HepG2 (cell line): ENCODE data around the gene KLHL8. TPM values are rescaled to one million over a fixed set of nuclear protein-coding genes. Genes with fewer than 3 reads are reported as not detected.
A peak's percentile ranks its signal among the peaks of the same experiment; 100 is the strongest.

Experiments
- ATAC-seq: fragments of 200-7000 bp; cut with Tn5 transposase; 3 replicates; pipeline ENCODE4 v1.9.1; 2020; ENCODE audit warnings: mild to moderate bottlenecking, moderate library complexity
- BruUV-seq: library from RNA; stranded (reverse); fragments of 400-500 nt; replicated peaks from 2 replicates; lab custom pipeline; 2021; lab: Mats Ljungman, UMichigan
- CTCF ChIA-PET: fragments of 300-600 bp; formaldehyde crosslinking; extraction: SDS; loops from one replicate; lab custom pipeline; 2021; ENCODE audit warnings: low total read pairs, inconsistent platforms, low intra/inter-chr PET ratio; lab: Yijun Ruan, JAX
- POLR2A ChIA-PET: fragments of 350-600 bp; sonication (Branson Sonifier 250); formaldehyde crosslinking; loops from one replicate; lab custom pipeline; 2020; ENCODE audit warnings: antibody characterized with exemption, inconsistent platforms; lab: Yijun Ruan, JAX
- DNase-seq: peaks from one replicate; pipeline ENCODE4 v3.0.0-alpha.2; 2015; ENCODE audit warnings: low spot score
- FAIRE-seq: peaks from 3 replicates; lab custom pipeline; 2011; peaks lifted over from hg19 to GRCh38; lab: Jason Lieb, UNC
- H2AFZ ChIP-seq: one replicate; pipeline ENCODE4 v1.6.1; 2011; ENCODE audit warnings: low read length, inconsistent platforms
- H3K27ac ChIP-seq: fragments of 300-600 bp; 3 replicates; pipeline ENCODE4 v1.8.0; 2011; ENCODE audit warnings: mixed run types, mild to moderate bottlenecking, mixed read lengths, low read length, inconsistent platforms; ENCODE audit not compliant: insufficient read depth; ENCODE audit errors: extremely low read length
- H3K27me3 ChIP-seq, 2 experiments: fragments of 200-600 bp in 1 of 2; 2 replicates in 1 of 2; 3 replicates in 1 of 2; pipeline versions ENCODE4 v1.6.0 to v1.8.0; 2011; ENCODE audit warnings: low read length in 2 of 2, mild to moderate bottlenecking in 2 of 2, moderate library complexity in 2 of 2, inconsistent platforms in 1 of 2; ENCODE audit not compliant: insufficient read depth in 2 of 2, control insufficient read depth in 1 of 2
- H3K36me3 ChIP-seq, 2 experiments: fragments of 200-600 bp in 1 of 2; replicated peaks in 1 of 2; 2 replicates in 1 of 2; 3 replicates in 1 of 2; pipeline versions ENCODE4 v1.5.1 to v1.8.0; 2011; ENCODE audit warnings: low read length in 2 of 2, inconsistent platforms in 1 of 2; ENCODE audit not compliant: insufficient read depth in 2 of 2, control insufficient read depth in 1 of 2
- H3K4me1 ChIP-seq: 2 replicates; pipeline ENCODE4 v1.5.1; 2012; ENCODE audit warnings: low read length, inconsistent platforms; ENCODE audit not compliant: insufficient read depth
- H3K4me2 ChIP-seq: 2 replicates; pipeline ENCODE4 v1.6.0; 2011; ENCODE audit warnings: low read depth, low read length, inconsistent platforms
- H3K4me3 ChIP-seq, 3 experiments: fragments of 200-600 bp in 1 of 3; sonication (generic), shearing (Covaris generic) in 1 of 3; replicated peaks in 1 of 3; 2 replicates each; pipeline ENCODE4 v1.5.1; 2011 to 2016; ENCODE audit warnings: low read length in 3 of 3, inconsistent platforms in 2 of 3, low read depth in 2 of 3, mild to moderate bottlenecking in 2 of 3, control low read depth in 1 of 3, mixed read lengths in 1 of 3; ENCODE audit not compliant: insufficient read depth in 1 of 3
- H3K79me2 ChIP-seq: one replicate; pipeline ENCODE4 v1.6.1; 2011; ENCODE audit warnings: low read length, inconsistent platforms; ENCODE audit not compliant: insufficient read depth
- H3K9ac ChIP-seq: 2 replicates; pipeline ENCODE4 v1.6.0; 2011; ENCODE audit warnings: mild to moderate bottlenecking, low read depth, low read length, inconsistent platforms; ENCODE audit not compliant: insufficient read depth
- H3K9me3 ChIP-seq: 2 replicates; pipeline ENCODE4 v1.5.1; 2012; ENCODE audit warnings: mild to moderate bottlenecking, low read length
- H4K20me1 ChIP-seq: 2 replicates; pipeline ENCODE4 v1.6.0; 2011; ENCODE audit warnings: inconsistent platforms, mild to moderate bottlenecking, low read length, moderate library complexity; ENCODE audit not compliant: insufficient read depth
- GMEB2 ChIP-seq: IDR thresholded peaks from 2 replicates; pipeline ENCODE4 v1.6.1; 2016; ENCODE audit warnings: missing biosample characterization, missing genetic modification reagents, low read depth
- PBX2 ChIP-seq: IDR thresholded peaks from 2 replicates; pipeline ENCODE4 v1.6.1; 2016; ENCODE audit warnings: control low read depth
- SKIL ChIP-seq: sonication (generic); formaldehyde crosslinking; IDR thresholded peaks from 2 replicates; pipeline ENCODE4 v1.8.0; 2022; ENCODE audit warnings: missing genetic modification reagents, mild to moderate bottlenecking, moderate library complexity, borderline replicate concordance
- UBTF ChIP-seq: sonication (generic); formaldehyde crosslinking; IDR thresholded peaks from 2 replicates; pipeline ENCODE4 v1.4.0; 2020; ENCODE audit warnings: mild to moderate bottlenecking, missing genetic modification reagents
- ZNF546 ChIP-seq: sonication (generic); formaldehyde crosslinking; conservative IDR thresholded peaks from 2 replicates; pipeline ENCODE4 v1.8.1; 2023; ENCODE audit warnings: mild to moderate bottlenecking, missing genetic modification reagents
- ZNF670 ChIP-seq: sonication (generic); formaldehyde crosslinking; IDR thresholded peaks from 2 replicates; pipeline ENCODE4 v1.8.0; 2022; ENCODE audit warnings: mild to moderate bottlenecking, missing genetic modification reagents, borderline replicate concordance
- WGBS: methylation state at CpG from one replicate; pipeline ENCODE4 v1.1.6; 2017; ENCODE audit warnings: low lambda C conversion rate; 5-methylcytosine and 5-hydroxymethylcytosine counted together
- in situ Hi-C: cut with HindIII; loops from 2 replicates; pipeline ENCODE4 v1.10.0; 2017; ENCODE audit warnings: low pct_unique_long_range_greater_than_20kb; ENCODE audit not compliant: extremely low pct_ligation_motif_present
- intact Hi-C: fragments of 100-400 bp; cut with micrococcal nuclease; formaldehyde crosslinking; loops from one replicate; pipeline ENCODE4 v1.10.0; 2022; ENCODE audit not compliant: unreplicated experiment
- polyA plus RNA-seq, 8 experiments: library from polyadenylated mRNA; depleted of rRNA in 3 of 8; stranded (reverse) in 7 of 8; unstranded in 1 of 8; fragments of >200 nt; fragmentation: Illumina TruSeq in 4 of 8; extraction: Trizol in 4 of 8; gene quantifications; 2 replicates each; pipeline versions ENCODE4 v1.2.1 to v1.2.3, GENCODE V29; 2011 to 2016; ENCODE audit warnings: low read depth in 4 of 8, missing spikeins in 1 of 8, mixed read lengths in 1 of 8; ENCODE audit not compliant: insufficient read depth in 1 of 8
- total RNA-seq, 5 experiments: library from RNA; depleted of rRNA; stranded (reverse); fragments of >200 nt; fragmentation: Illumina TruSeq; extraction: Trizol; gene quantifications; 2 replicates each; pipeline ENCODE4 v1.2.3, GENCODE V29; 2016; ENCODE audit warnings: low read depth in 1 of 5

Gene KLHL8
- total and polyA plus RNA-seq, 2 of the 13 experiments (the other 11 are each of a cell fraction or from before 2014, with no cell fraction given): 2.8 to 11.7 TPM

GRCh38 chr4:87192145-87192919 lies 28.1 kb downstream of the KLHL8 start:
- H3K9me3 ChIP-seq: no peaks in the 10 kb centered on the region
- no peaks in the 10 kb centered on the region for H4K20me1 ChIP-seq
- intact Hi-C loops (no loop called here), in situ Hi-C loops (no loop called here)
- H3K4me1 ChIP-seq: peaks cover 10% of the 10 kb centered on the region; the same call in 1 of the 2 replicates
- no peak overlapping the region for H3K27ac ChIP-seq
- DNase-seq: no peak
- H3K36me3 ChIP-seq: no peaks in the 10 kb centered on the region
- H3K9ac ChIP-seq: no peak overlapping the region
- CTCF ChIA-PET: no interaction called here
- H3K79me2 ChIP-seq: peaks cover 4% of the 10 kb centered on the region
- no peak overlapping the region for H3K4me3 ChIP-seq
- TF ChIP-seq ZNF670 (CRISPR knock-in tag): no peak
- TF ChIP-seq UBTF (CRISPR knock-in tag): no peak
- TF ChIP-seq SKIL (CRISPR knock-in tag): no peak
- TF ChIP-seq PBX2 (CRISPR knock-in tag): no peak
- no peak for TF ChIP-seq ZNF546
- no peak for TF ChIP-seq GMEB2 (CRISPR knock-in tag)
- no peaks in the 10 kb centered on the region for H3K27me3 ChIP-seq
- POLR2A ChIA-PET: no interaction called here
- no peak for ATAC-seq
- H3K4me2 ChIP-seq: no peak overlapping the region
- no TSS peak for BruUV-seq
- 98% methylated on average over 3 of the region's 3 CpGs for WGBS
- no peak overlapping the region for H2AFZ ChIP-seq
- FAIRE-seq: peak; percentile 12
